Smooth muscle cell (in vitro differentiated cells): ENCODE data around the gene GDF15. TPM values are rescaled to one million over a fixed set of nuclear protein-coding genes. Genes with fewer than 3 reads are reported as not detected.
A peak's percentile ranks its signal among the peaks of the same experiment; 100 is the strongest.

Experiments used
- DNase-seq: peaks from one replicate; lab custom pipeline; 2025; ENCODE audit not compliant: unreplicated experiment; lab: John Stamatoyannopoulos, UW
- H2AFZ ChIP-seq: fragments of 200-600 bp; sonication (generic); 2 replicates; pipeline ENCODE4 v1.6.0; 2016; ENCODE audit warnings: antibody characterized with exemption, low read depth, mild to moderate bottlenecking
- H3F3A ChIP-seq: fragments of 200-600 bp; sonication (generic); 2 replicates; pipeline ENCODE4 v1.6.0; 2017; ENCODE audit warnings: antibody characterized with exemption, low read depth
- H3K27ac ChIP-seq: fragments of 200-600 bp; sonication (generic); 2 replicates; pipeline ENCODE4 v1.5.1; 2016; ENCODE audit warnings: low read depth, mild to moderate bottlenecking
- H3K27me3 ChIP-seq: fragments of 200-600 bp; sonication (generic); 2 replicates; pipeline ENCODE4 v1.6.1; 2016; ENCODE audit warnings: low read depth, mild to moderate bottlenecking
- H3K36me3 ChIP-seq: fragments of 200-600 bp; sonication (generic); 2 replicates; pipeline ENCODE4 v1.5.1; 2016; ENCODE audit warnings: low read depth
- H3K4me1 ChIP-seq: fragments of 200-600 bp; sonication (generic); 2 replicates; pipeline ENCODE4 v1.5.1; 2016; ENCODE audit warnings: low read depth
- H3K4me2 ChIP-seq: fragments of 200-600 bp; sonication (generic); 2 replicates; pipeline ENCODE4 v1.6.0; 2016; ENCODE audit warnings: mild to moderate bottlenecking
- H3K4me3 ChIP-seq: fragments of 200-600 bp; sonication (generic); 2 replicates; pipeline ENCODE4 v1.5.1; 2016; ENCODE audit warnings: mild to moderate bottlenecking
- H3K79me2 ChIP-seq: fragments of 200-600 bp; sonication (generic); 2 replicates; pipeline ENCODE4 v1.6.0; 2016; ENCODE audit warnings: low read depth, mild to moderate bottlenecking
- H3K9ac ChIP-seq: fragments of 200-600 bp; sonication (generic); 2 replicates; pipeline ENCODE4 v1.6.0; 2016; ENCODE audit warnings: low read depth
- H3K9me3 ChIP-seq: fragments of 200-600 bp; sonication (generic); replicated peaks from 2 replicates; pipeline ENCODE4 v1.5.1; 2016; ENCODE audit warnings: low read depth
- H4K20me1 ChIP-seq: fragments of 200-600 bp; sonication (generic); 2 replicates; pipeline ENCODE4 v1.6.0; 2016; ENCODE audit warnings: low read depth
- CTCF ChIP-seq: fragments of 200-600 bp; sonication (generic); IDR thresholded peaks from 2 replicates; pipeline ENCODE4 v1.5.1; 2017; ENCODE audit warnings: borderline replicate concordance, mild to moderate bottlenecking, antibody characterized with exemption; ENCODE audit not compliant: insufficient read depth, poor library complexity, severe bottlenecking
- WGBS: methylation state at CpG from one replicate; pipeline ENCODE4 v1.1.7; 2016; ENCODE audit warnings: low lambda C conversion rate; 5-methylcytosine and 5-hydroxymethylcytosine counted together
- microRNA-seq: library from miRNA; unstranded; fragments of <30 nt; microRNA quantifications from one replicate; pipeline ENCODE4, GENCODE V29; 2016; ENCODE audit warnings: borderline number of aligned reads
- polyA plus RNA-seq: library from polyadenylated mRNA; unstranded; fragments of >200 nt; fragmentation: Nextera tagmentation; extraction: Ambion mirVana; gene quantifications from 2 replicates; pipeline ENCODE4 v1.2.1, GENCODE V29; 2016
- small RNA-seq: library from RNA; depleted of rRNA; stranded (forward); fragments of <200 nt; gene quantifications from one replicate; pipeline ENCODE3, GENCODE V24; 2014
- total RNA-seq: library from RNA; depleted of rRNA; stranded (reverse); fragments of >200 nt; gene quantifications from 2 replicates; pipeline ENCODE4 v1.2.3, GENCODE V29; 2014

Gene GDF15
- total and polyA plus RNA-seq, 2 experiments from 2014 or later, result 30.9 to 42.8 TPM

- H4K20me1 ChIP-seq, result peaks cover 17% of the 10 kb centered on the region
- no peak overlapping the region for H3K9ac ChIP-seq
- H3K9me3 ChIP-seq, result no peaks in the 10 kb centered on the region
- peak overlapping the region; percentile 91 for H3K4me2 ChIP-seq
- peaks cover 25% of the 10 kb centered on the region for H3F3A ChIP-seq
- no peaks in the 10 kb centered on the region for H3K36me3 ChIP-seq
- DNase-seq, result peak; percentile 60
- H3K27me3 ChIP-seq, result no peaks in the 10 kb centered on the region
- no peak for TF ChIP-seq CTCF
- peak overlapping the region; percentile 45 for H3K27ac ChIP-seq
- peaks cover 10% of the 10 kb centered on the region for H3K79me2 ChIP-seq
- no peak overlapping the region for H2AFZ ChIP-seq
- 8% methylated on average over 21 of the region's 24 CpGs for WGBS
- H3K4me3 ChIP-seq, result peak overlapping the region; percentile 57
- peaks cover 32% of the 10 kb centered on the region for H3K4me1 ChIP-seq
These were observed 52.5 kb downstream of the GDF15 start for GRCh38 chr19:18438331-18439024.

Small RNA genes lying within 50 kb of the gene (microRNA-seq; reads per million reads assigned to microRNA genes)
- gene MIR3189, result not detected

Small RNA genes lying within 50 kb of the gene (small RNA-seq; reads per million reads assigned to genes)
- gene MIR3189, result not detected

Other genes starting within 250 kb of the GDF15 start
- gene PIK3R2, start 233.0 kb upstream of the GDF15 start, total RNA-seq, result 22.2 and 22.9 TPM in 2 replicates
- gene PIK3R2, start 233.0 kb upstream of the GDF15 start, polyA plus RNA-seq, result 37.1 and 50.1 TPM in 2 replicates
- 0.67 and 2.9 TPM in 2 replicates for gene IFI30, start 212.3 kb upstream of the GDF15 start, total RNA-seq
- 0.64 and 0.87 TPM in 2 replicates for gene IFI30, start 212.3 kb upstream of the GDF15 start, polyA plus RNA-seq
- 11.6 and 13.1 TPM in 2 replicates for gene MPV17L2, start 192.9 kb upstream of the GDF15 start, total RNA-seq
- 27.1 and 28.7 TPM in 2 replicates for gene MPV17L2, start 192.9 kb upstream of the GDF15 start, polyA plus RNA-seq
- gene RAB3A, start 182.1 kb upstream of the GDF15 start, total RNA-seq, result 1.4 and 4.9 TPM in 2 replicates
- 3.6 and 3.7 TPM in 2 replicates for gene RAB3A, start 182.1 kb upstream of the GDF15 start, polyA plus RNA-seq
- gene PDE4C, start 159.7 kb upstream of the GDF15 start, total RNA-seq, result 1.1 and 3.1 TPM in 2 replicates
- 1.7 and 1.9 TPM in 2 replicates for gene PDE4C, start 159.7 kb upstream of the GDF15 start, polyA plus RNA-seq
- 3.9 and 4.9 TPM in 2 replicates for gene IQCN, start 111.7 kb upstream of the GDF15 start, total RNA-seq
- gene IQCN, start 111.7 kb upstream of the GDF15 start, polyA plus RNA-seq, result 2.5 and 5.8 TPM in 2 replicates
- gene JUND, start 104.5 kb upstream of the GDF15 start, total RNA-seq, result 79.9 and 164 TPM in 2 replicates
- gene JUND, start 104.5 kb upstream of the GDF15 start, polyA plus RNA-seq, result 464 and 497 TPM in 2 replicates
- gene LSM4, start 63.1 kb upstream of the GDF15 start, total RNA-seq, result 116 and 121 TPM in 2 replicates
- gene LSM4, start 63.1 kb upstream of the GDF15 start, polyA plus RNA-seq, result 156 and 177 TPM in 2 replicates
- gene PGPEP1, start 45.6 kb upstream of the GDF15 start, total RNA-seq, result 11.1 and 11.7 TPM in 2 replicates
- 4.5 and 8.7 TPM in 2 replicates for gene PGPEP1, start 45.6 kb upstream of the GDF15 start, polyA plus RNA-seq
- gene LRRC25, start 11.5 kb downstream of the GDF15 start, total RNA-seq, result 0.67 TPM in 1 of 2 replicates, not detected in the other
- 0.34 TPM in 1 of 2 replicates, not detected in the other for gene LRRC25, start 11.5 kb downstream of the GDF15 start, polyA plus RNA-seq
- 36.0 and 44.1 TPM in 2 replicates for gene SSBP4, start 33.2 kb downstream of the GDF15 start, total RNA-seq
- gene SSBP4, start 33.2 kb downstream of the GDF15 start, polyA plus RNA-seq, result 124 and 133 TPM in 2 replicates
- 16.4 and 60.1 TPM in 2 replicates for gene ISYNA1, start 52.0 kb downstream of the GDF15 start, total RNA-seq
- gene ISYNA1, start 52.0 kb downstream of the GDF15 start, polyA plus RNA-seq, result 56.9 and 89.5 TPM in 2 replicates
- gene ELL, start 135.9 kb downstream of the GDF15 start, total RNA-seq, result 10.5 and 12.8 TPM in 2 replicates
- gene ELL, start 135.9 kb downstream of the GDF15 start, polyA plus RNA-seq, result 15.2 and 31.7 TPM in 2 replicates
- gene FKBP8, start 157.4 kb downstream of the GDF15 start, total RNA-seq, result 143 and 161 TPM in 2 replicates
- 340 and 358 TPM in 2 replicates for gene FKBP8, start 157.4 kb downstream of the GDF15 start, polyA plus RNA-seq
- 75.4 and 104 TPM in 2 replicates for gene KXD1, start 171.7 kb downstream of the GDF15 start, total RNA-seq
- 134 and 141 TPM in 2 replicates for gene KXD1, start 171.7 kb downstream of the GDF15 start, polyA plus RNA-seq
- gene UBA52, start 185.7 kb downstream of the GDF15 start, total RNA-seq, result 991 and 1,086 TPM in 2 replicates
- 752 and 759 TPM in 2 replicates for gene UBA52, start 185.7 kb downstream of the GDF15 start, polyA plus RNA-seq
- gene REX1BD, start 202.6 kb downstream of the GDF15 start, total RNA-seq, result 69.6 and 81.5 TPM in 2 replicates
- gene REX1BD, start 202.6 kb downstream of the GDF15 start, polyA plus RNA-seq, result 117 and 141 TPM in 2 replicates
- gene CRLF1, start 220.6 kb downstream of the GDF15 start, total RNA-seq, result 196 and 221 TPM in 2 replicates
- gene CRLF1, start 220.6 kb downstream of the GDF15 start, polyA plus RNA-seq, result 715 and 1,048 TPM in 2 replicates
- 4.4 and 5.0 TPM in 2 replicates for gene TMEM59L, start 226.7 kb downstream of the GDF15 start, total RNA-seq
- 31.7 and 42.0 TPM in 2 replicates for gene TMEM59L, start 226.7 kb downstream of the GDF15 start, polyA plus RNA-seq